ENCODE results near the gene VEGFB. TPM values are rescaled to one million over a fixed set of nuclear protein-coding genes. Genes with fewer than 3 reads are reported as not detected.

Gene VEGFB
- polyA plus RNA-seq, 6 donors from 2014 or later: 10.9 to 33.7 (median 28.1) TPM

DNA sequence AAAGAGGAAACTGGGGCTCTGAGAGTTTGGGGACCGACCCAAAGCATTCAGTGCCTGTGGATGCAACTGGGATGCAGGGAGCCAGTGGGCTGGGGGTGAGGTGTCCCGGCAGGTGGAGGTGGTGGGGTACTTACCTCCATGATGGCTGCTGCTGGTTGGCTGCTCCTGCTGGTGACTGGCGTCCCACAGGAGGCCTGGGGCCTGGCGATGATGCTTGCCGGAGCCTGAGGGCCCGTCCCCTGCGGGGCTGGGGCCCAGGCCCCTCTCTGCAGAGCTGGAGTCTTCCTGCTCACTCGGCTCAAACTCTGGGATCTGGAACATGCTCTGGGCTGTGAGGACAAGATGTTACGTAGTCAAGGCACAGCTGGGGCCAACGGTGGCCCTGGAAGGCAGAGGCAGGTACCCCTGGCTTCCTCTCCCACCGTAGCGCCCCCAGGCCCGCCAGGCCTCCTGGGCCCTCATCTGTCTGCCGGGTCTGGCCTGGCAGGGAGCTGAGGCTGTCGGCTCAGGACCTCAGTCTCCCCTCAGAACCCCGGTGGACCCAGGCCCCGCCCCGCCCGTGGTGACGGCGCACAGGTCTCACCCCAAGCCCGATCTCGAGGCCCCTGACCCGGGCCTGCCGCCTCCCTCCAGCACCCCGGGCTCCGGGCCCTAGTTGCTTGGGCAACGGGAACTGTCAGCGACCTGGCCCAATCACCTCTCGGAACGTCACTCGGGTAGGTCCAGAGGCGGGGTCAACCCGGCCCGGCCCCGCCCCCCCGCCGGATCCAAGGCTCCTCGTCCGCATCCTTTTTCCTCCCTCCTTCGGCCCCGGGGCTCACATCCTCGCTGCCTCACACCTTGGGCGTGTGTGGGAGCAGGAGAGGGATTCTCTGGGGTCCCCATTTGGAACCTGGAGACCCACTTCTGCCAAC is 49.9 kb downstream of the VEGFB start, which contains the start of gene BAD:
TSS of gene BAD (minus strand) at position 618 of the 914 bp plus-strand sequence. CDS start at position 321, 297 bp downstream.
- DNase-seq (peak; percentile 88), ATAC-seq (ENCODE audit: low read depth in 2 of 2) (peak; percentile 72 to 79)
- peaks cover 0 to 11% of the 10 kb centered on the region in 2 donors for H3K36me3 Mint-ChIP-seq
- H3K9me3 Mint-ChIP-seq: no peaks in the 10 kb centered on the region
- peak within 1 kb of the TSS; percentile 99 to 100 (median 99) for H3K27ac Mint-ChIP-seq
- H3K27me3 Mint-ChIP-seq: no peaks in the 10 kb centered on the region
- peaks cover 20 to 23% (median 21%) of the 10 kb centered on the region in 3 donors for H3K4me1 Mint-ChIP-seq
- H3K4me3 Mint-ChIP-seq: peak within 1 kb of the TSS; percentile 75 to 96 (median 93)

DNA sequence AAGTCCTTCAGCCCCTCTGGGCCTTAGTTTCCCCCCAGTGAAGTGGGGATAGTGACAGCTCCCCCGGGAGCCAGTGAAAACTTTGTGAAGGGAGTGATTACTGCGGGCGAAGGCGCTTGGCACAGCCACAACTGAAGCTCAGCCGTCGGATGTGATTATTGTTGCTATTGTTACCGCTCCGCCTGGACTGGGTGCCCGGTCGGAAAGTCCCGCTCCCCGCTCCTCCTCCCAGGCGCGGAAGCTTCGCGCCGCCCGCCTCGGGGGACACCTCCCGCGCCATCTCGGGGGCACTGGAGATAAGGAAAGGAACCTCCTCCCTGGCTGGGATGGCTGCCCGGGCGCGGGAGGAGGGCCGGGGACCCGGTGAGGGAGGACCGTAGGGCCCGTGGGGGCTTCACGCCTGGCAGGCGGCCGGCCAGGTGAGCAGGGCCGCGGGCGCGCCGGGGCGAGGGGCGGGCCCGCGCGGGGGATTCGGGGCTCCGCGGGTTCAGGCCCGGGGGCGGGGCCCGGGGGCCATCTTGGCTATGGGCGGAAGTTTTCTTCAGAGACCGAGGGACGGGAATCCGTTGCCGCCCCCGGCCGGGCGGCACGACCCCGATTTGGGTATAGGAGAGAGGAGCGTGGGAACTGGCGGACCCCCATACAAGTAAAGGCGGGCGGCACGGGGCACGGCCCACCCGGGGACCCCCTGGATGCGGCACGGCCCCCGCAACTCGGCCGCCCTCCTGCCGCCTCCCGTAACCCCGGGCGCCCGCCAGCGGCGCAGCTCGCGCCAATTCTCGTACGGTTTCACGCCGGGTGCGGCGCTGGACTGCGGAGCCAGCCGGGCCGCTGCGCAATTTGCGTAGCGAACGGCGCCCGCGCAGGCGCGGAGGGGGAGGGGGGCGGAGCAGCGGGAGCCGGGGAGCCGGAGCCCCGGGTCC is 50.8 kb downstream of the VEGFB start, which contains the start of gene GPR137:
TSS of gene GPR137 (plus strand) at position 887 of the 923 bp plus-strand sequence. CDS start 677 bp downstream, outside the sequence.
- peak within 1 kb of the TSS; percentile 79 to 96 (median 93) for H3K4me3 Mint-ChIP-seq
- peaks cover 0 to under 1% (median 0%) of the 10 kb centered on the region in 3 donors for H3K27me3 Mint-ChIP-seq
- peak within 1 kb of the TSS; percentile 99 to 100 (median 99) for H3K27ac Mint-ChIP-seq
- ATAC-seq (ENCODE audit: low read depth in 2 of 2): peak; percentile 70 to 74
- H3K9me3 Mint-ChIP-seq: no peaks in the 10 kb centered on the region
- peaks cover 17 to 21% (median 18%) of the 10 kb centered on the region in 3 donors for H3K4me1 Mint-ChIP-seq
- DNase-seq: peak; percentile 96
- H3K36me3 Mint-ChIP-seq: peaks cover 0 to 11% of the 10 kb centered on the region in 2 donors

- peaks cover 22 to 25% (median 25%) of the 10 kb centered on the region in 3 donors for H3K4me1 Mint-ChIP-seq
Measured at GRCh38 chr11:64285885-64286800, 51.8 kb downstream of the VEGFB start.

GRCh38 chr11:64286801-64287159 is 52.4 kb downstream of the VEGFB start:
- Mint-ChIP-seq H3K27me3 (peaks cover 7 to 10% (median 9%) of the 10 kb centered on the region in 3 donors), H3K4me3 (peak overlapping the region; percentile 71 to 92 (median 85)), H3K4me1 (peaks cover 16 to 25% (median 23%) of the 10 kb centered on the region in 3 donors), H3K27ac (peak overlapping the region; percentile 68 to 99 (median 94)), H3K36me3 (peaks cover 0 to 11% of the 10 kb centered on the region in 2 donors), H3K9me3 (no peaks in the 10 kb centered on the region)
- DNase-seq (no peak), ATAC-seq (ENCODE audit: low read depth in 2 of 2) (no peak)

More at GRCh38 chr11:64285885-64286800, 51.8 kb downstream of the VEGFB start:
- DNase-seq (no peak), ATAC-seq (ENCODE audit: low read depth in 2 of 2) (no peak)
- peak overlapping the region; percentile 71 to 93 (median 85) for H3K4me3 Mint-ChIP-seq
- H3K27ac Mint-ChIP-seq: peak overlapping the region; percentile 68 to 99 (median 94)
- peaks cover 7 to 10% (median 8%) of the 10 kb centered on the region in 3 donors for H3K27me3 Mint-ChIP-seq
- peaks cover 0 to 17% of the 10 kb centered on the region in 2 donors for H3K36me3 Mint-ChIP-seq
- no peaks in the 10 kb centered on the region for H3K9me3 Mint-ChIP-seq

GRCh38 chr11:64287676-64288352 is 53.4 kb downstream of the VEGFB start:
- peak overlapping the region in 3 of 8 donors; percentile 6 to 33 (median 19) for H3K4me3 Mint-ChIP-seq
- DNase-seq (no peak), ATAC-seq (ENCODE audit: low read depth in 2 of 2) (no peak)
- H3K36me3 Mint-ChIP-seq: peaks cover 0 to 7% of the 10 kb centered on the region in 2 donors
- peaks cover 17 to 31% (median 27%) of the 10 kb centered on the region in 3 donors for H3K4me1 Mint-ChIP-seq
- H3K27ac Mint-ChIP-seq: peak overlapping the region in 3 of 6 donors; percentile 29 to 60 (median 47)
- peaks cover 7 to 16% (median 14%) of the 10 kb centered on the region in 3 donors for H3K27me3 Mint-ChIP-seq
- no peaks in the 10 kb centered on the region for H3K9me3 Mint-ChIP-seq

GRCh38 chr11:64288353-64288750 is 54.0 kb downstream of the VEGFB start:
- peaks cover 17 to 31% (median 22%) of the 10 kb centered on the region in 3 donors for H3K4me1 Mint-ChIP-seq
- H3K4me3 Mint-ChIP-seq: peak overlapping the region in 1 of 8 donors; percentile 19
- no peak for ATAC-seq (ENCODE audit: low read depth in 2 of 2)
- H3K36me3 Mint-ChIP-seq: peaks cover 0 to 7% of the 10 kb centered on the region in 2 donors
- DNase-seq: no peak
- no peaks in the 10 kb centered on the region for H3K9me3 Mint-ChIP-seq
- peak overlapping the region in 2 of 6 donors; percentile 29 to 34 for H3K27ac Mint-ChIP-seq
- H3K27me3 Mint-ChIP-seq: peaks cover 11 to 22% (median 20%) of the 10 kb centered on the region in 3 donors

Other genes starting within 250 kb of the VEGFB start
- 100 to 1,000 TPM; 101 to 151 (median 113) TPM for gene OTUB1, start 248.1 kb upstream of the VEGFB start, polyA plus RNA-seq (ENCODE audit: low read depth in 6 of 6)
- gene FLRT1, start 198.7 kb upstream of the VEGFB start, polyA plus RNA-seq (ENCODE audit: low read depth in 6 of 6): not detected
- gene MACROD1, start 68.5 kb upstream of the VEGFB start, polyA plus RNA-seq (ENCODE audit: low read depth in 6 of 6): 1 to 10 TPM; 1.5 to 7.0 (median 3.2) TPM
- 10 to 100 TPM; 26.3 to 92.4 (median 63.3) TPM for gene STIP1, start 48.4 kb upstream of the VEGFB start, polyA plus RNA-seq (ENCODE audit: low read depth in 6 of 6)
- gene FERMT3, start 27.9 kb upstream of the VEGFB start, polyA plus RNA-seq (ENCODE audit: low read depth in 6 of 6): 100 to 1,000 TPM in 5 of 6 donors, 10 to 100 TPM in 1; 98.6 to 148 (median 118) TPM
- gene TRPT1, start 8.4 kb upstream of the VEGFB start, polyA plus RNA-seq (ENCODE audit: low read depth in 6 of 6): 10 to 100 TPM; 60.7 to 97.6 (median 86.0) TPM
- 10 to 100 TPM; 43.6 to 96.6 (median 62.6) TPM for gene NUDT22, start 8.3 kb upstream of the VEGFB start, polyA plus RNA-seq (ENCODE audit: low read depth in 6 of 6)
- 10 to 100 TPM; 41.9 to 66.6 (median 50.5) TPM for gene DNAJC4, start 4.0 kb upstream of the VEGFB start, polyA plus RNA-seq (ENCODE audit: low read depth in 6 of 6)
- gene FKBP2, start 6.5 kb downstream of the VEGFB start, polyA plus RNA-seq (ENCODE audit: low read depth in 6 of 6): 10 to 100 TPM; 65.3 to 94.8 (median 79.8) TPM
- gene PPP1R14B, start 12.4 kb downstream of the VEGFB start, polyA plus RNA-seq (ENCODE audit: low read depth in 6 of 6): 10 to 100 TPM; 21.2 to 49.9 (median 40.3) TPM
- under 1 TPM in 5 of 6 donors, not detected in 1; 0.12 to 0.55 (median 0.21) TPM for gene PLCB3, start 16.9 kb downstream of the VEGFB start, polyA plus RNA-seq (ENCODE audit: low read depth in 6 of 6)
- gene BAD, start 50.1 kb downstream of the VEGFB start, polyA plus RNA-seq (ENCODE audit: low read depth in 6 of 6): 10 to 100 TPM; 45.5 to 72.8 (median 52.8) TPM
- 10 to 100 TPM; 17.3 to 35.5 (median 21.0) TPM for gene GPR137, start 51.3 kb downstream of the VEGFB start, polyA plus RNA-seq (ENCODE audit: low read depth in 6 of 6)
- not detected for gene KCNK4, start 56.7 kb downstream of the VEGFB start, polyA plus RNA-seq (ENCODE audit: low read depth in 6 of 6)
- gene CATSPERZ, start 65.8 kb downstream of the VEGFB start, polyA plus RNA-seq (ENCODE audit: low read depth in 6 of 6): not detected
- 1 to 10 TPM; 3.4 to 8.5 (median 6.5) TPM for gene ESRRA, start 70.9 kb downstream of the VEGFB start, polyA plus RNA-seq (ENCODE audit: low read depth in 6 of 6)
- gene TRMT112, start 83.0 kb downstream of the VEGFB start, polyA plus RNA-seq (ENCODE audit: low read depth in 6 of 6): 100 to 1,000 TPM; 445 to 606 (median 521) TPM
- 100 to 1,000 TPM; 229 to 385 (median 248) TPM for gene PRDX5, start 83.5 kb downstream of the VEGFB start, polyA plus RNA-seq (ENCODE audit: low read depth in 6 of 6)
- gene CCDC88B, start 105.6 kb downstream of the VEGFB start, polyA plus RNA-seq (ENCODE audit: low read depth in 6 of 6): 10 to 100 TPM in 5 of 6 donors, 1 to 10 TPM in 1; 9.3 to 73.0 (median 19.4) TPM
- gene RPS6KA4, start 124.6 kb downstream of the VEGFB start, polyA plus RNA-seq (ENCODE audit: low read depth in 6 of 6): 1 to 10 TPM; 1.1 to 8.3 (median 4.8) TPM

Data from naive B cell (primary cell).